ENCODE data around the gene TMEM158. TPM values are rescaled to one million over a fixed set of nuclear protein-coding genes. Genes with fewer than 3 reads are reported as not detected.

The TMEM158 gene
- total RNA-seq, 1 donor from 2014 or later: 14.1 TPM

DNA sequence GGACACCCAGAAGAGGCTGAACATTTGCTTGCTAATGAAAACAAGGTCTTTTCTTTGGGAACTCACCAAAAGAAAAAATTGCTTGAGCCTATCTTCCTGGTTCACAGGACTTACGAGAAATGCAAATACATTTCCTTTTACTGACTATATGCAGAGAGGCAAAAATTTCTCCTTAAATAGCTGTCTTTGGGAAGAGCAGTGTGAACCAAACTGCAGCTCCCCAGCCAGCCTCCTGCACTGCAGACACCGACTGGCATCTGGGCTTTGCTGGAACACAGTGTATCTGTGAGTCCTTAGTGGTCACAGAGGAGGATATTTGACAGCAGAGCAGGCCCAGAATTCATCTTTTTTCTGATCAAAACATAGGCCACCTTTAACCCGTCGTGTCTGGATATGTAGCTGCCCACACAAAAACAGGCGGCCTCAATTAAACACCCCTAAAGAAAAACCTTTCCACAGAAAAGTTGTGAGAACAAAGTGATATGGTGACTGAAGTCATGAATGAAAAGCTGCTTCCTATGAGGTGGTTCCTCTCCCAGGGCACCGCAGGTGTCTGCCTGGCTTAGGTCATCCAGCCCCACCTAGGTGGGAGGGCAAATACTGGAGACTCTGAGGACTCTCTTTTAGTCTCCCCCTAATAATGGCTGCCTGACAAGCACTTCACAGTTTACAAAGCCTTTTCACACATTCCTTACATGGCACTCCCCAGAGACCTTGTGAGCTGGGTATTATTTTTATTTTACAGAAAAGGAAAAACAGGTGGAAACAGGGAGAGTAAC, 46.1 kb upstream of the TMEM158 start:
- no peak overlapping the region for H3K4me3 ChIP-seq (ENCODE audit: insufficient read depth, low read depth, low read length)
- no peak overlapping the region for H3K27ac Mint-ChIP-seq (ENCODE audit: unreplicated experiment)
- no peak overlapping the region for H2AFZ ChIP-seq (ENCODE audit: low read depth, low read length)
- peaks cover 6% of the 10 kb centered on the region for H3K9me3 Mint-ChIP-seq (ENCODE audit: unreplicated experiment)
- TF ChIP-seq, protein P1, sequence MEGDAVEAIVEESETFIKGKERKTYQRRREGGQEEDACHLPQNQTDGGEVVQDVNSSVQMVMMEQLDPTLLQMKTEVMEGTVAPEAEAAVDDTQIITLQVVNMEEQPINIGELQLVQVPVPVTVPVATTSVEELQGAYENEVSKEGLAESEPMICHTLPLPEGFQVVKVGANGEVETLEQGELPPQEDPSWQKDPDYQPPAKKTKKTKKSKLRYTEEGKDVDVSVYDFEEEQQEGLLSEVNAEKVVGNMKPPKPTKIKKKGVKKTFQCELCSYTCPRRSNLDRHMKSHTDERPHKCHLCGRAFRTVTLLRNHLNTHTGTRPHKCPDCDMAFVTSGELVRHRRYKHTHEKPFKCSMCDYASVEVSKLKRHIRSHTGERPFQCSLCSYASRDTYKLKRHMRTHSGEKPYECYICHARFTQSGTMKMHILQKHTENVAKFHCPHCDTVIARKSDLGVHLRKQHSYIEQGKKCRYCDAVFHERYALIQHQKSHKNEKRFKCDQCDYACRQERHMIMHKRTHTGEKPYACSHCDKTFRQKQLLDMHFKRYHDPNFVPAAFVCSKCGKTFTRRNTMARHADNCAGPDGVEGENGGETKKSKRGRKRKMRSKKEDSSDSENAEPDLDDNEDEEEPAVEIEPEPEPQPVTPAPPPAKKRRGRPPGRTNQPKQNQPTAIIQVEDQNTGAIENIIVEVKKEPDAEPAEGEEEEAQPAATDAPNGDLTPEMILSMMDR (IDR thresholded peaks at IDR 0.05; ENCODE audit: insufficient read depth, low read depth, low read length): no peak
- no peak for TF ChIP-seq EZH2 (IDR thresholded peaks at IDR 0.05; ENCODE audit: insufficient read depth, low read length)
- H3K27ac ChIP-seq (ENCODE audit: low read depth, low read length): no peak overlapping the region
- no peaks in the 10 kb centered on the region for H3K36me3 Mint-ChIP-seq (ENCODE audit: low read depth, unreplicated experiment)
- H3K9ac ChIP-seq (ENCODE audit: low read length): no peak overlapping the region
- no peak overlapping the region for H3K4me2 ChIP-seq (ENCODE audit: low read length)
- peaks cover 10% of the 10 kb centered on the region for H3K4me1 Mint-ChIP-seq (ENCODE audit: low read depth, unreplicated experiment)
- H3K79me2 ChIP-seq (ENCODE audit: insufficient read depth, low read length): no peaks in the 10 kb centered on the region
- no peaks in the 10 kb centered on the region for H3K4me1 ChIP-seq (ENCODE audit: insufficient read depth, low read length)
- H3K27me3 Mint-ChIP-seq (ENCODE audit: low read depth, unreplicated experiment): peaks cover 2% of the 10 kb centered on the region
- no peaks in the 10 kb centered on the region for H3K9me3 ChIP-seq (ENCODE audit: insufficient read depth, low read depth, low read length)
- H4K20me1 ChIP-seq (ENCODE audit: insufficient read depth, low read length): no peaks in the 10 kb centered on the region
- FAIRE-seq (no peak), DNase-seq (ENCODE audit: low read depth) (no peak)
- no peak overlapping the region for H3K4me3 Mint-ChIP-seq (ENCODE audit: unreplicated experiment)
- no peaks in the 10 kb centered on the region for H3K27me3 ChIP-seq (ENCODE audit: insufficient read depth, low read length)
- no peaks in the 10 kb centered on the region for H3K36me3 ChIP-seq (ENCODE audit: insufficient read depth, low read length)

DNA sequence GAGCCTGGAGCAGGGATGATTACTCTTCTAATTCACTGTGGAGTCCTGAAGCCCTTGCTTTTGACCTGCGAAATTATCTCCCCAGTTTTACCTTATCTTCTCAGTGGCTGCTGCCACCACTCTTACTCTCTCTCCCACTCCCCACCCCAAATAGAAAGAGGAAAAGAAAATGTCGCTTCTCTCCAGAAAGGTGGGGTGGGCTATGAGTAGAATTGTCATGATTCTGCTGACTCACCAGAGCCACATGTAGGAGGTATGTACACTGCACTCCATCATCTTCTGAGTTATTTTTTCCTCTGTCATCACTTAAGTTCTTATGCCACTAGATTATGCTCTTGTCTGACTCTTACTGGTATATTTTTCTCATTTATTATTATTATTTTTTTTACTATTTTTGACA, 43.9 kb upstream of the TMEM158 start:
- FAIRE-seq: no peak
- Mint-ChIP-seq H3K4me3 (ENCODE audit: unreplicated experiment) (no peak overlapping the region), H3K27me3 (ENCODE audit: low read depth, unreplicated experiment) (no peaks in the 10 kb centered on the region), H3K4me1 (ENCODE audit: low read depth, unreplicated experiment) (peaks cover 10% of the 10 kb centered on the region), H3K27ac (ENCODE audit: unreplicated experiment) (no peak overlapping the region), H3K36me3 (ENCODE audit: low read depth, unreplicated experiment) (no peaks in the 10 kb centered on the region), H3K9me3 (ENCODE audit: unreplicated experiment) (peaks cover 2% of the 10 kb centered on the region)
- Histone ChIP-seq H4K20me1 (ENCODE audit: insufficient read depth, low read length) (no peaks in the 10 kb centered on the region), H3K36me3 (ENCODE audit: insufficient read depth, low read length) (no peaks in the 10 kb centered on the region), H3K79me2 (ENCODE audit: insufficient read depth, low read length) (no peaks in the 10 kb centered on the region), H3K4me2 (ENCODE audit: low read length) (no peak overlapping the region), H3K9me3 (ENCODE audit: insufficient read depth, low read depth, low read length) (no peaks in the 10 kb centered on the region), H3K4me1 (ENCODE audit: insufficient read depth, low read length) (no peaks in the 10 kb centered on the region), H3K27me3 (ENCODE audit: insufficient read depth, low read length) (no peaks in the 10 kb centered on the region), H3K4me3 (ENCODE audit: insufficient read depth, low read depth, low read length) (no peak overlapping the region), H3K9ac (ENCODE audit: low read length) (no peak overlapping the region), H2AFZ (ENCODE audit: low read depth, low read length) (no peak overlapping the region), H3K27ac (ENCODE audit: low read depth, low read length) (no peak overlapping the region)
- TF ChIP-seq, protein P1 (IDR thresholded peaks at IDR 0.05; ENCODE audit: insufficient read depth, low read depth, low read length): no peak
- no peak for TF ChIP-seq EZH2 (IDR thresholded peaks at IDR 0.05; ENCODE audit: insufficient read depth, low read length)
- peak; percentile 14 for DNase-seq (ENCODE audit: low read depth)

DNA sequence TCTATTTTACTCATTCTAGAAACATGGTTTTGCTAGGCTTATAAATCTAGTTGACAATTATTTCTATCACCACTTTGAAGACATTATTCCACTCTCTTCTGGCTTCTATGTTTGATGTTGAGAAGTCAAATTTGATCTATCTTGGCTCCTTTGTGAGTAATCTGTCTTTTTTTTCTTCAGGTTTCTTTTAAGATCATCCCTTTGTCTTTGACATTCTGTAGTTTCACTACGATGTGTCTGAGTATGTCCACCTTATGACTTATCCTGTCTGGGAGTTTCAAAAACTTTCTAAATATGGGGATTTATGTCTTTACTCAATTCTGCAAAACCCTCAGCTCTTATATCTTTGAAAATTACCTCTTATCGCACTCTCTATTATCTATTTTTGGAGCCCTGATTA, 41.0 kb upstream of the TMEM158 start:
- Histone ChIP-seq H3K79me2 (ENCODE audit: insufficient read depth, low read length) (no peaks in the 10 kb centered on the region), H3K9ac (ENCODE audit: low read length) (no peak overlapping the region), H4K20me1 (ENCODE audit: insufficient read depth, low read length) (no peaks in the 10 kb centered on the region), H2AFZ (ENCODE audit: low read depth, low read length) (no peak overlapping the region), H3K27ac (ENCODE audit: low read depth, low read length) (no peak overlapping the region), H3K4me3 (ENCODE audit: insufficient read depth, low read depth, low read length) (no peak overlapping the region), H3K27me3 (ENCODE audit: insufficient read depth, low read length) (no peaks in the 10 kb centered on the region), H3K9me3 (ENCODE audit: insufficient read depth, low read depth, low read length) (no peaks in the 10 kb centered on the region), H3K4me1 (ENCODE audit: insufficient read depth, low read length) (no peaks in the 10 kb centered on the region), H3K36me3 (ENCODE audit: insufficient read depth, low read length) (no peaks in the 10 kb centered on the region), H3K4me2 (ENCODE audit: low read length) (no peak overlapping the region)
- H3K27me3 Mint-ChIP-seq (ENCODE audit: low read depth, unreplicated experiment): no peaks in the 10 kb centered on the region
- no peak for FAIRE-seq
- no peaks in the 10 kb centered on the region for H3K4me1 Mint-ChIP-seq (ENCODE audit: low read depth, unreplicated experiment)
- TF ChIP-seq, protein P1 (IDR thresholded peaks at IDR 0.05; ENCODE audit: insufficient read depth, low read depth, low read length): no peak
- no peak for TF ChIP-seq EZH2 (IDR thresholded peaks at IDR 0.05; ENCODE audit: insufficient read depth, low read length)
- H3K36me3 Mint-ChIP-seq (ENCODE audit: low read depth, unreplicated experiment): no peaks in the 10 kb centered on the region
- no peak overlapping the region for H3K27ac Mint-ChIP-seq (ENCODE audit: unreplicated experiment)
- H3K9me3 Mint-ChIP-seq (ENCODE audit: unreplicated experiment): no peaks in the 10 kb centered on the region
- H3K4me3 Mint-ChIP-seq (ENCODE audit: unreplicated experiment): no peak overlapping the region
- no peak for DNase-seq (ENCODE audit: low read depth)
